ENCODE data around the gene KRTAP5-5. TPM values are rescaled to one million over a fixed set of nuclear protein-coding genes. Genes with fewer than 3 reads are reported as not detected.
A peak's percentile ranks its signal among the peaks of the same experiment; 100 is the strongest.

Gene KRTAP5-5
- total and polyA plus RNA-seq, 2 donors (not counting 3 experiments of a cell fraction or from before 2014, with no cell fraction given): not detected

DNA sequence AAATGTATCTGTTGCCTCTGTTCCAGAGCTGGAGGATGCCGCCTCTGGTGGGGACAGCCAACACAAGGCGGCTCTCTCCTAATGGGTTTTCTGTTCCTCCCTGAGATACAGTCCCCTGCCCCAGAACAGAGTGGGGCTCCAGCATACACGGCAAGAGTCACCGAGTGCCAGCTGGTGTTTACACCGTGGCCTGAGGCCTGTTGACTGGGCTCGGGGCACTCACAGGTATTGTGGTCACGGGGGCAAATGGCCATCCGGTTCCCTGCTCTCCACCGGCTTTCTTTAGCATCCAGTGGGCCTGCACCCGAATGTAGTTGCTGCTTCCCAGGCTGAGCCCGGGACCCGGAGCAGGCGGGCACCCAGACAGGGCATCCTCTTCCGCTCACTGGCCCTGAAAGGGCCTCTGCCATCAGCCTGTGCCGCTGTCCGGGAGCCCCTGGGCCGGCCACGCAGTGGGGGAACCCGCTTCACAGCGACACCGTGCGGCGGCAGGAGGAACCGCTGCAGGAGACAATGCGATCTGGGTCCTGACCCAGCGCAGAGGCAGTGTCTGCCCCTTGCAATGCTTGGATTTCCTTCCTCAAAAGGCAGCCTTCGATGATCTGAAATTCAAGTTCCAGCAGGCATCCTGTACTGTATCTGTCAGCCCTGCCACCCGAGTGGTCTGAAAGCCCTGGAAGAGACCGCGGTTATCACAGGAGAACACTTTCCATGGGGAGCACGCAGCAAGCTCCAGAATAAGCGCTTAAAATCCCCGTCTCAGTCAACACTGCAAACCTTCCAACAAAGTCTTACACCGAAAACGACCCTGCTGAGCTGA, 859 bp upstream of the KRTAP5-5 start:
- peak; percentile 79 for FAIRE-seq
- ChIA-PET CTCF (interaction anchor here (1.0 to 1.8 kb wide), 8 partner anchors 9 to 524 kb away, joined by 3 to 20 read pairs (median 6); no protein-coding TSS in a partner anchor), POLR2A (no interaction called here)
- no peaks in the 10 kb centered on the region for H4K20me1 ChIP-seq (replicated peaks; ENCODE audit: control insufficient read depth, extremely low read depth, insufficient read depth, low read length)
- dilution Hi-C loops (cut with MboI; ENCODE audit: extremely low pct_ligation_motif_present, low sequenced_read_pairs): no loop called here
- H3K4me2 ChIP-seq (ENCODE audit: insufficient read depth, low read length): no peak overlapping the region
- no peak overlapping the region for H2AFZ ChIP-seq (ENCODE audit: low read depth, low read length)
- H3K27me3 ChIP-seq (ENCODE audit: control insufficient read depth in 2 of 2, insufficient read depth in 2 of 2, low read length in 2 of 2): peaks cover 0 to 8% of the 10 kb centered on the region in 2 experiments
- H3K79me2 ChIP-seq (ENCODE audit: control insufficient read depth, insufficient read depth, low read length): no peaks in the 10 kb centered on the region
- H3K9ac ChIP-seq (replicated peaks; ENCODE audit: extremely low read depth, insufficient read depth, low read length): no peak overlapping the region
- BruUV-seq (replicated peaks): no TSS peak
- TF ChIP-seq, protein P1, sequence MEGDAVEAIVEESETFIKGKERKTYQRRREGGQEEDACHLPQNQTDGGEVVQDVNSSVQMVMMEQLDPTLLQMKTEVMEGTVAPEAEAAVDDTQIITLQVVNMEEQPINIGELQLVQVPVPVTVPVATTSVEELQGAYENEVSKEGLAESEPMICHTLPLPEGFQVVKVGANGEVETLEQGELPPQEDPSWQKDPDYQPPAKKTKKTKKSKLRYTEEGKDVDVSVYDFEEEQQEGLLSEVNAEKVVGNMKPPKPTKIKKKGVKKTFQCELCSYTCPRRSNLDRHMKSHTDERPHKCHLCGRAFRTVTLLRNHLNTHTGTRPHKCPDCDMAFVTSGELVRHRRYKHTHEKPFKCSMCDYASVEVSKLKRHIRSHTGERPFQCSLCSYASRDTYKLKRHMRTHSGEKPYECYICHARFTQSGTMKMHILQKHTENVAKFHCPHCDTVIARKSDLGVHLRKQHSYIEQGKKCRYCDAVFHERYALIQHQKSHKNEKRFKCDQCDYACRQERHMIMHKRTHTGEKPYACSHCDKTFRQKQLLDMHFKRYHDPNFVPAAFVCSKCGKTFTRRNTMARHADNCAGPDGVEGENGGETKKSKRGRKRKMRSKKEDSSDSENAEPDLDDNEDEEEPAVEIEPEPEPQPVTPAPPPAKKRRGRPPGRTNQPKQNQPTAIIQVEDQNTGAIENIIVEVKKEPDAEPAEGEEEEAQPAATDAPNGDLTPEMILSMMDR (IDR thresholded peaks at IDR 0.05; ENCODE audit: extremely low read depth in 1 of 2, insufficient read depth in 1 of 2, low read depth in 1 of 2, low read length in 2 of 2): peak; percentile 95 to 97
- TF ChIP-seq, protein P2, sequence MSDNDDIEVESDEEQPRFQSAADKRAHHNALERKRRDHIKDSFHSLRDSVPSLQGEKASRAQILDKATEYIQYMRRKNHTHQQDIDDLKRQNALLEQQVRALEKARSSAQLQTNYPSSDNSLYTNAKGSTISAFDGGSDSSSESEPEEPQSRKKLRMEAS (IDR thresholded peaks at IDR 0.05; ENCODE audit: insufficient read depth, insufficient read length): no peak
- TF ChIP-seq EZH2 (IDR thresholded peaks at IDR 0.05; ENCODE audit: borderline replicate concordance, low read depth, low read length, severe bottlenecking): no peak
- no peaks in the 10 kb centered on the region for H3K9me1 ChIP-seq (replicated peaks; ENCODE audit: control insufficient read depth, extremely low read depth, insufficient read depth, low read length)
- no peaks in the 10 kb centered on the region for H3K36me3 ChIP-seq (ENCODE audit: control insufficient read depth in 2 of 2, extremely low read depth in 1 of 2, insufficient read depth in 2 of 2, low read length in 2 of 2)
- no peak overlapping the region for H3K27ac ChIP-seq (ENCODE audit: insufficient read depth, low read depth, low read length)
- no peaks in the 10 kb centered on the region for H3K9me3 ChIP-seq (replicated peaks; ENCODE audit: control insufficient read depth, insufficient read depth, low read length)
- no peak overlapping the region for H3K4me3 ChIP-seq (replicated peaks in 1 of 3; ENCODE audit: insufficient read depth in 1 of 3, low read depth in 1 of 3, low read length in 3 of 3)
- DNase-seq (ENCODE audit: low read depth, low spot score): peak; percentile 34
- intact Hi-C loops (cut with micrococcal nuclease): loop anchor here (1.0 to 2.0 kb wide), 2 partner anchors 34 to 82 kb away; no protein-coding TSS in a partner anchor
- no peaks in the 10 kb centered on the region for H3K4me1 ChIP-seq (ENCODE audit: control insufficient read depth, extremely low read depth, insufficient read depth, low read length)
